RWPE1 (cell line): Measurements from ENCODE around the gene COX7A2.
A peak's percentile ranks its signal among the peaks of the same experiment; 100 is the strongest.

ENCODE experiments used
- CTCF ChIA-PET: fragments of 350-600 bp; sonication (Branson Sonifier 250); formaldehyde crosslinking; extraction: SDS; loops from one replicate; lab custom pipeline; 2021; lab: Yijun Ruan, JAX
- POLR2A ChIA-PET: fragments of 400-600 bp; formaldehyde crosslinking; extraction: SDS; loops from one replicate; lab custom pipeline; 2020; ENCODE audit warnings: antibody characterized with exemption; ENCODE audit not compliant: low non-redundant PET; lab: Yijun Ruan, JAX
- DNase-seq: peaks from one replicate; pipeline ENCODE4 v3.0.0; 2012; ENCODE audit warnings: low spot score
- H3K27ac ChIP-seq: fragments of 450-650 bp; 2 replicates; pipeline ENCODE4 v1.5.1; 2017
- CTCF ChIP-seq: fragments of 450-650 bp; conservative IDR thresholded peaks from 2 replicates; pipeline ENCODE4 v1.5.1; 2017; ENCODE audit warnings: low read depth, mild to moderate bottlenecking

Gene COX7A2

DNA sequence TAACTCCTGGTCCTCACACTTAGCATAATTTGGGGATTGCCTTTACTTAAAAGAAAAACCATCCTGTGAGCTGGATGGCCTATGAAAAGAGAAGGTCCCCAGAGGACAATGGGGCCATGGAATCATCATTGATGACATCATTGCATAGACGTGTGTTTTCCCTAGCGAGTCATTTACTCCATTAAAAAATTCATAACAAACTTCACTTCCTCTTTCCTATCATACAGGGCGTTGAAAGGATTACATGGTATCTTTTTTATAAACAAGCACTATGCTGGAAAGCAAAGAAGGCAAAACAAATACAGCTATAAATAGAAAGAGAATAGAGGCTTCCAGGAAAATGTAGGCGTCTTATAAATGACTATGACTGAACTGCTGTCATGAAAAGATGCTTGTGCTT lies 26.4 kb downstream of the COX7A2 start:
- no peak for DNase-seq
- ChIA-PET POLR2A (no interaction called here), CTCF (no interaction called here)
- H3K27ac ChIP-seq: no peak overlapping the region
- TF ChIP-seq CTCF: no peak

DNA sequence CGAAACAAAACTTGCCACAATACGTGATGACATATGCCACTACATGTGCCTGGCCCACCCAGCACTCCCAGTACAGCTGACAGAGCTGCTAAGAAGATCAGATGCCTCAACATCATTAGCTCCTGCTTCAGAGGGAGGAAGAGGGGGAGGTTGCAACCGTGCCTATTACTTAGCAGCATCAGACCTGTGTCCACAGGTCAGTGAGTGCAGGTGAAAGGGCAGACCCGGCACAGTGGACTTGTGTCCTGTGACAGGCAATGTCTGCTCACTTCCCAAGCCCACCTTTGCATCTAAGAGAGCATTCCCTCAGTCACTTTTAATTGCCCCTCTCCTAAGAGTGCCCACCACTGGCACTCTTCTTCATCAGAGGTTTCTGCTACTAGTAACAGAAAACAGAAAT lies 28.3 kb downstream of the COX7A2 start:
- ChIA-PET CTCF (interaction anchor here (0.6 kb wide), 1 partner anchor 356 kb away, joined by 3 read pairs; no protein-coding TSS in a partner anchor), POLR2A (no interaction called here)
- no peak for TF ChIP-seq CTCF
- H3K27ac ChIP-seq: no peak overlapping the region
- no peak for DNase-seq

- H3K27ac ChIP-seq: no peak overlapping the region
- POLR2A ChIA-PET: no interaction called here
- no peak for TF ChIP-seq CTCF
- DNase-seq: no peak
- CTCF ChIA-PET: interaction anchor here (0.6 kb wide), 1 partner anchor 686 kb away, joined by 4 read pairs; no protein-coding TSS in a partner anchor
These were observed 29.9 kb downstream of the COX7A2 start for GRCh38 chr6:75213732-75214131.

GRCh38 chr6:75213112-75213511 lies 30.5 kb downstream of the COX7A2 start:
- TF ChIP-seq CTCF: no peak
- no peak overlapping the region for H3K27ac ChIP-seq
- no peak for DNase-seq
- CTCF ChIA-PET: no interaction called here
- POLR2A ChIA-PET: no interaction called here

DNA sequence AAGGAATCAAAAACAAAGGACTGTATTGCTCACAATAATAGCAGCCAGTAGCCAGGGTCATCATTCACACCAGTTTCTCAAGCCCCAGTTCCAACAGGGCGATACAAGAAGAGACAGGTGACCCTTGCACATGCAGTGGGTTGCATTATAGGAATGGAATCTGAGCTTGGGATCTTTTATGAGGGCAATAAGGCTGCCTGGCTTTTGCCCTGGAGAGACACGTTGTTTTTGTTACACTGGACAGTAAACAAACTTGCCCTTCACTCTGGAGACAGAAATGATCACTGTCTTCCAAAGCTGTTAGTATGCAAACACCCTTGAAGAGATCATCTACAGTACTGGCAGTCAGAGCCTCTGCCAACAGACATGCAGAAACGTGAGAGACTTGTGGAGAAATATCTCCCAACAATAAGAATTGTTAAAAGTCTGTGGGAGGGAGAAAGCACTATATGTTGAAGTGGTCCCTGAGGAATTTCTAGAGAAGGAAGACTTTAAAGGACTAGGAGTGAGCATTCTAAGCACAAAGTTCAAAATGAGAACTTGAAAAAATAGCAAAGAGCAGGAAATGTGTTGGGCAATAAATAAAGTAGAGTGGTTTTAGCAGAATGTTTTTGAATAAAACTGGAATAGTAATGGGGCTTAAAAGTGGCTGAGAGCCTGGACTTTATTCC lies 31.5 kb downstream of the COX7A2 start:
- H3K27ac ChIP-seq: no peak overlapping the region
- CTCF ChIA-PET: interaction anchor here (0.9 to 1.8 kb wide), 7 partner anchors 9 to 1446 kb away, joined by 3 to 8 read pairs (median 5); no protein-coding TSS in a partner anchor
- no peak for TF ChIP-seq CTCF
- DNase-seq: no peak
- POLR2A ChIA-PET: no interaction called here

- peak; percentile 50 for DNase-seq
- ChIA-PET CTCF (interaction anchor here (0.6 to 1.8 kb wide), 9 partner anchors 9 to 1445 kb away, joined by 3 to 8 read pairs (median 4); no protein-coding TSS in a partner anchor), POLR2A (no interaction called here)
- TF ChIP-seq CTCF: peak; percentile 77
- H3K27ac ChIP-seq: no peak overlapping the region
These were observed 32.5 kb downstream of the COX7A2 start for GRCh38 chr6:75210885-75211739.
